HG03565 (cell line): Measurements from ENCODE around the gene ADCY9.
"Not testable (repeated sequence)": the region's sequence is repeated elsewhere in the genome, so short reads cannot be mapped to it uniquely, and the experiment has no call there.

Source experiments
- ATAC-seq: cut with Tn5 transposase; IDR thresholded peaks from one replicate; pipeline ENCODE4 v1.9.1; 2021; ENCODE audit warnings: mild to moderate bottlenecking, moderate library complexity; ENCODE audit not compliant: unreplicated experiment

Gene ADCY9

DNA sequence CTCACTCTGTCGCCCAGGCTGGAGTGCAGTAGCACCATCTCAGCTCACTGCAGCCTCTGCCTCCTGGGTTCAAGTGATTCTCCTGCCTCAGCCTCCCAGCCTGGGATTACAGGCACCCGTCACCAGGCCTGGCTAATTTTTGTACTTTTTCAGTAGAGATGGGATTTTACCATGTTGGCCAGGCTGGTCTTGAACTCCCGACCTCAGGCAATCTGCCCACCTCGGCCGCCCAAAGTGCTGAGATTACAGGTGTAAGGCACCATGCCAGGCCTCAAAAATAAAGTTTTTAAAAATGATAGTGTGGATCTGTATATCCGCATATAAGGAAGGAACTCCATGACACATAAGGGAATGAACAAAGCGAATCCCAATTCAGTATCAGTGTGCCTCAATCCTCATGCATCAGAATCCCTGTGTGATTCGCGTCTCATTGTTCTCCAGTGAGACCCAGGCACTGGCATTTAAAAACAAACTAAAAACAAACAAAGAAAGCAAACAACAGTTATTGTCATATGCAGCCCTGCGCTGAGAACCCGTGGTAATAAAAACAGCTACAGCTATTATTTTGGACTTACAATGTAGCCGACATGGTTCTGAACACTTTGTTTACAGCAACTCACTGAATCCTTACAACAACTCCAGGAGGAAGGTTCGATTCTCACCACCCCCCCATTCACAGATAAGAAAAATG, 181.6 kb downstream of the ADCY9 start:
- ATAC-seq, result no peak

DNA sequence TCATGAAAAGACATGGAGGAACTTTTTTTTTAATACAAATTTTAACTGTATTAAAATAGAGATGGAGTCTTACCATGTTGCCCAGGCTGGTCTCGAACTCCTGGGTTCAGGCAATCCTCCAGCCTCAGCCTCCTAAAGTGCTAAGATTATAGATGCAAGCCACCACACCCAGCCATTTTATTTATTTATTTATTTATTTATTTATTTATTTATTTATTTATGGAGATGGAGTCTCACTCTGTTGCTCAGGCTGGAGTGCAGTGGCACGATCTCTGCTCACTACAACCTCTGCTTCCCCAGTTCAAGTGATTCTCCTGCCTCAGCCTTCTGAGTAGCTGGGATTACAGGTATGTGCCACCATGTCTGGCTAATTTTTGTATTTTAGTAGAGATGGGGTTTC, 189.1 kb downstream of the ADCY9 start:
- not testable (repeated sequence) for ATAC-seq

DNA sequence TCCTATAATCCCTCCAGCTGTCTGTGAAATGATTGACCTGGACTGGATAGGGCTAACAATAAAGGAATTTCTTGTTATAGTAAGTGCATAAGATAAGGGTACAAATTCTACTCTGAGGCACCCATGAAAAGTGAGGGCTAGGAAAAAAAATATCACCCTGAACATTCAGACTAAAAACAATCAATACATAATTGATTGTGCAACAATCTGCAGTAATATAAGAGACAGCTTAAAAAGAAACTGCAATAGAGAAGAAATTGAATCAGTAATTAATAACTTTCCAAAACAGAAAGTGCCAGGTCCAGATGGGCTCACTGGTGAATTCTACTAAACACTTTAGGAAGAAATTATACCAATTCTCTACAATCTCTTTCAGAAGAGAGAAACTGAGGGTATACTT, 191.5 kb downstream of the ADCY9 start:
- ATAC-seq, result no peak

DNA sequence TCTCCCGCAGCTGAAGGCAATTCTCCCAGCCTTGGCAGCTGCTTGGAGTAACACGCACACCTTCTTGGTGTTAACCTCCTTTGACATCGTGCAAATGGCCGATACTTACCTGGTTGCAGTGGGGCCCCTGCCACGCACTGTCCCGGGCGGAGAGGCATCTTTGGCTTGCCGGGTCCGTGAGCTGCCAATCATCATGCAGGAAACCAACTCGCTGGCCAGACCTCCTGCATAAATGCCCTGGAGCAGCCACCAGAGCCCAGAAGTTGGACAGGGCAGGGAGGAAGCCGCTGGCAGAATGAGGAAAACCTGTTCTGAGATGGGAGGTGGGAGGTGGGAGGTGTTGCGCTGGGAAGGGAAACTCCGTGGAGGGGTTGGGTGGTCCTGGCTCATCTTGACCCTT, 194.0 kb downstream of the ADCY9 start:
- no peak for ATAC-seq

DNA sequence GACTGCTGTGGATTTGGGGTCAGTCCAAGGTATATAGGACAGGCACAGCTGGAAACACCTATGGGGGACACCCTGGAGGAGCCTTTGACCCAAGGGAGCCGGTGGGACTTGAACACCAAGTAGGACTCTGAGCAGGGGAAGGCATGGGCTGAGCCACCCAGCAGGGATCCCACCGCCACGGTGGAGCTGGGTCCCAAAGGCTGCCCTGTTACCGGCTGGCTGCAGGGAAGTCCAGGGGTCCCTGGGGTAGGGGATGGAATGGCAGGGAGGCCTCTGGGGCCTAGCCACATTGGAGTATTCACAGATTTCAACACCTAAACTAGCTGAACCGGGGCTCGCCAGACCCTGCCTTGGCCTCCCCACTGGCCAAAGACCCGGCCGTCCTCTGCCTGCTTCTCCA, 196.0 kb downstream of the ADCY9 start:
- ATAC-seq, result no peak

DNA sequence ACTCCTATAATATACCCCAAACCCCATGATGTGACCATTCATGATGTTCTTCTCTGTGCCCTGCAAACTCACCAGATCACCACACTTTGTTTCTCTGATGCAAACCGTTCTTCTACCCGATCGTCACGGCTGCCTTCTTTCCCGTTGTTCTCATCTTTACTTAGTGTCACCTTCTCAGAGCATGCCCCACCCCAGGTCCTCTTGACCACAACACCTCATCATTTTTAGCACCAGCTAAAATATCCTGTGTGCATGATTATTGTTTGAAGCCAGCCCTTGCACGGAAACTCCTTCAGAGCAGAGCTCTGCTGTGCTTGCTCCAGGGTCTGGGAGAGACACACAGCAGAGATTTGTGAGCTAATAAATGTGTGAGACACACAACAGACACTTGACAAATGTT, 196.8 kb downstream of the ADCY9 start:
- ATAC-seq, result no peak

DNA sequence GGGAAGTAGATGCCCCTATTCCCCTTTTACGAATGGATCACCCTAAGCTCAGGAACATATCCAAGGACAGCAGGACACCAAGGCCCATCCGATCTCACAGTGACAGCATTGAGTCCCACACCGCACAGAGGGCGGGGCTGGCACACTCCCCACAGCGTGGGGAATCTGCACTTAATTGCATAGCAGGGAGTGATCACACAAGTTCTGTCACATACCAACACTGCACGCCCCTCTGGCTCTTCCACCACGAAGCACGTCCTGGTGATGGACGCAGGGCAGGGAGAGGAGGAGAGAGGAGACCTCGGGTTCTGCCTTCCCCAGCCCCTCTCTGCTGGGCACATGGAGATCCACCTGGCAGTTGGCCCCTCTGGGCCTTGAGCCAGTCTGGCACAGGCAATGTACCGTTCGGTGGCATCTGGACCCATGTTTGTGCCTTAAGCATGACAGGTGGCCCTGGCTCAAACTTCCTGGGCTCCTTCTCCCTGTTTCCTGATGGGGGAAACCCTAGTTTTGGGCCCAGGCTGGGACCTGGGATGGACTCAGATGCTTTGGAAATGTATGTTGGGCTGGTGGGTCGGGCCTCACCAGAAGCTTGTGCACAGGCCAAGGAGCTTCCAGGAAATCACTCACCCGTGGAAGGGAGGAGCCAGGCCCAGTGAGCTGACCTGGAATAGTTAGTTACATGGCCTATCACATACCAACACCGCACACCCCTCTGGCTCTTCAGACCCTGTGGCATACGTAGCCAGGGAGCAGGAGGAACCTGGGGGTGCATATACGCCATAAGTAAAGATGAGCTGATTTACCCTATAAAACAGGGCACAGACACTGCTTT, 200.6 kb downstream of the ADCY9 start:
- ATAC-seq, result no peak

DNA sequence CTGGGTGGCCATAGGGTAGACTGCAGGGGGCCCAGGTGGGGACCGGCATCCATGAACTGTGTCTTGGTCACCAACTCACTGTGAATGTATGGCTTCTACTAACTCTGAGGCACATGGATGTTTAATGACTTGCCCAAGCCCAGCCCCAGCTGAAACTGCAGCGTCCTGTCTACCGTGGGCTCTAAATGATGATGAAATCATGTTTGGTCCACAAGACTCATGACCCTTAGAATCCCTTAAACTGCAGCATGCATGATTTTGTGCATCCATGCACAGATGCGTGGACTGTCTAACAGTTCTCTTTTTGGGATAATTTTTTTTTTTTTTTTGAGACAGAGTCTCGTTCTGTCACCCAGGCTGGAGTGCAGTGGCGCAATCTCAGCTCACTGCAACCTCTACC, 203.3 kb downstream of the ADCY9 start:
- no peak for ATAC-seq
